ENCODE measurements around the gene LRRC36.

LRRC36 gene

DNA sequence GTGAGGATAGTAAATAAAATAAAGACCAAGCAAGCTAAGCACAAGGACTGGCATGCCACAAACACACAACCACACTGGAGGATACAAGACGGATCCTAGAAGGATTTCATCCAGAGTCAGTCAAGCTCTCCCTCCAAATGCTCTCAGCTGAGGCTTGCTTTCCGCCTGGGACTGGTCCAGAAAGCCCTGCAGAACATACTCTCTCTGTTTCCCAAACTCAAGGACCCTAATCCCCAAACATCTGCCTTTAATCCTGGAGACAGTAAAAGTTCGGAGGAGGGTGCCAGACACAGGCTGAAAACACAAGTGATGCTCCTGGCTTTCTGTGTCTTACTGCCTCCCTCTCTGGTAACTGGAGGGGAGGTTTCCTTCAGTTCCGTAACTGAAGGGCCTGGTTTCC lies 99.0 kb downstream of the LRRC36 start:
- H3K4me3 ChIP-seq (ENCODE audit: insufficient read depth, low read length, poor library complexity, severe bottlenecking) = no peak overlapping the region

DNA sequence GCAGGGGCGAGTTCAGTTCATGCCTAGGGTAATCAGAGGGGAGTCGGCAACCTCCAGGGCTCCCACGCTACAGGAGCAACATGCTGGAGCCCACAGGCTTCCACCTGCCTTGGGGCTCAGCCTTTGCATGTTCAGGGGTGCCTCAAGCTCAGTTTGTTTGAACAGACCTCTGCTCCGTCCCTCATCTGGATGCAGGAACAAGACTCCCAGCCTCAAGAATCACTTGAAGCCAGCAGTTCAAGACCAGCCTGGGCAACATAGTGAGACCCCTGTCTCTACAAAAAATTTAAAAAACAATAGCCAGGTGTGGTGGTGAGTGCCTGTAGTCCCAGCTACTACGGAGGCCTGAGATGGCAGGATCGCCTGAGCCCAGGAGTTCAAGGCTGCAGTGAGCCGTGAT lies 99.4 kb downstream of the LRRC36 start:
- Histone ChIP-seq H3K36me3 (ENCODE audit: low read length) (no peaks in the 10 kb centered on the region), H3K9ac (ENCODE audit: low read length) (no peak overlapping the region), H3K27ac (ENCODE audit: low read depth, low read length) (no peak overlapping the region), H3F3A (ENCODE audit: insufficient read depth) (no peaks in the 10 kb centered on the region), H3K4me2 (ENCODE audit: low read depth, low read length, poor library complexity, severe bottlenecking) (no peak overlapping the region), H3K27me3 (ENCODE audit: low read length) (no peaks in the 10 kb centered on the region), H2AFZ (ENCODE audit: low read depth, low read length, severe bottlenecking) (no peak overlapping the region), H3K79me2 (ENCODE audit: insufficient read depth, low read length) (no peaks in the 10 kb centered on the region), H3K9me3 (ENCODE audit: insufficient read depth, low read length) (no peaks in the 10 kb centered on the region), H3K4me3 (ENCODE audit: insufficient read depth, low read length, poor library complexity, severe bottlenecking) (no peak overlapping the region), H3K9me2 (replicated peaks; ENCODE audit: insufficient read depth, low read length) (no peaks in the 10 kb centered on the region), H4K20me1 (ENCODE audit: low read depth, low read length) (no peaks in the 10 kb centered on the region)
- TF ChIP-seq, protein P1, sequence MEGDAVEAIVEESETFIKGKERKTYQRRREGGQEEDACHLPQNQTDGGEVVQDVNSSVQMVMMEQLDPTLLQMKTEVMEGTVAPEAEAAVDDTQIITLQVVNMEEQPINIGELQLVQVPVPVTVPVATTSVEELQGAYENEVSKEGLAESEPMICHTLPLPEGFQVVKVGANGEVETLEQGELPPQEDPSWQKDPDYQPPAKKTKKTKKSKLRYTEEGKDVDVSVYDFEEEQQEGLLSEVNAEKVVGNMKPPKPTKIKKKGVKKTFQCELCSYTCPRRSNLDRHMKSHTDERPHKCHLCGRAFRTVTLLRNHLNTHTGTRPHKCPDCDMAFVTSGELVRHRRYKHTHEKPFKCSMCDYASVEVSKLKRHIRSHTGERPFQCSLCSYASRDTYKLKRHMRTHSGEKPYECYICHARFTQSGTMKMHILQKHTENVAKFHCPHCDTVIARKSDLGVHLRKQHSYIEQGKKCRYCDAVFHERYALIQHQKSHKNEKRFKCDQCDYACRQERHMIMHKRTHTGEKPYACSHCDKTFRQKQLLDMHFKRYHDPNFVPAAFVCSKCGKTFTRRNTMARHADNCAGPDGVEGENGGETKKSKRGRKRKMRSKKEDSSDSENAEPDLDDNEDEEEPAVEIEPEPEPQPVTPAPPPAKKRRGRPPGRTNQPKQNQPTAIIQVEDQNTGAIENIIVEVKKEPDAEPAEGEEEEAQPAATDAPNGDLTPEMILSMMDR (IDR thresholded peaks at IDR 0.05; ENCODE audit: insufficient read depth, low read length, poor library complexity, severe bottlenecking) = no peak
- TF ChIP-seq EZH2phosphoT487 (conservative IDR thresholded peaks at IDR 0.05; ENCODE audit: low read length) = no peak

More for the DNA sequence above, 99.0 kb downstream of the LRRC36 start:
- Histone ChIP-seq H3K9me3 (ENCODE audit: insufficient read depth, low read length) (no peaks in the 10 kb centered on the region), H3K27me3 (ENCODE audit: low read length) (no peaks in the 10 kb centered on the region), H3K9ac (ENCODE audit: low read length) (no peak overlapping the region), H3K9me2 (replicated peaks; ENCODE audit: insufficient read depth, low read length) (no peaks in the 10 kb centered on the region), H2AFZ (ENCODE audit: low read depth, low read length, severe bottlenecking) (no peak overlapping the region), H3K27ac (ENCODE audit: low read depth, low read length) (no peak overlapping the region), H4K20me1 (ENCODE audit: low read depth, low read length) (no peaks in the 10 kb centered on the region), H3F3A (ENCODE audit: insufficient read depth) (no peaks in the 10 kb centered on the region), H3K79me2 (ENCODE audit: insufficient read depth, low read length) (no peaks in the 10 kb centered on the region), H3K4me2 (ENCODE audit: low read depth, low read length, poor library complexity, severe bottlenecking) (no peak overlapping the region), H3K36me3 (ENCODE audit: low read length) (no peaks in the 10 kb centered on the region)
- TF ChIP-seq EZH2phosphoT487 (conservative IDR thresholded peaks at IDR 0.05; ENCODE audit: low read length) = no peak
- TF ChIP-seq, protein P1 (IDR thresholded peaks at IDR 0.05; ENCODE audit: insufficient read depth, low read length, poor library complexity, severe bottlenecking) = no peak

DNA sequence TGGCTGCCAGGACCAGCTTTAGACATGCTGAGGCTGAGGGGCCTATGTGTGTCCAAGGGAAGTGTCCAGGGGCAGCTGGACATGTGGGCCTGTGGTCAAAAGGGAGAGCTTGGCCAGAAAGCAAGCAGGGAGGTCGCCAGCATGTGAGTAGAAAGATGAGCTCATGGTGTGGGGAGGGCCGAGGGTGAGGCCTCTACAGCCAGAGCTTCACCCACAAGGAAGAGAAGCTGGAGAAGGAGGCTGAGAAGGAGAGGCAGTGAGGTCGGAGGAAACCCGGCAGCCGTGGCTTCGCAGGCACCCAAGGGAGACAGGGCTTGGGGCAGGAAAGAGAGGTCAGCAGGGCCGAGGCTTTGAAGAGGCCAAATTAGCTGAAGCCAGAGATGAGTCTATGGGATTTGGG lies 100.3 kb downstream of the LRRC36 start:
- Histone ChIP-seq H3K79me2 (ENCODE audit: insufficient read depth, low read length) (no peaks in the 10 kb centered on the region), H3K9ac (ENCODE audit: low read length) (no peak overlapping the region), H3F3A (ENCODE audit: insufficient read depth) (no peaks in the 10 kb centered on the region), H3K9me3 (ENCODE audit: insufficient read depth, low read length) (no peaks in the 10 kb centered on the region), H3K9me2 (replicated peaks; ENCODE audit: insufficient read depth, low read length) (no peaks in the 10 kb centered on the region), H2AFZ (ENCODE audit: low read depth, low read length, severe bottlenecking) (no peak overlapping the region), H3K27me3 (ENCODE audit: low read length) (no peaks in the 10 kb centered on the region), H3K4me2 (ENCODE audit: low read depth, low read length, poor library complexity, severe bottlenecking) (no peak overlapping the region), H4K20me1 (ENCODE audit: low read depth, low read length) (no peaks in the 10 kb centered on the region), H3K27ac (ENCODE audit: low read depth, low read length) (no peak overlapping the region), H3K4me3 (ENCODE audit: insufficient read depth, low read length, poor library complexity, severe bottlenecking) (no peak overlapping the region), H3K36me3 (ENCODE audit: low read length) (no peaks in the 10 kb centered on the region)
- TF ChIP-seq EZH2phosphoT487 (conservative IDR thresholded peaks at IDR 0.05; ENCODE audit: low read length) = no peak
- TF ChIP-seq, protein P1 (IDR thresholded peaks at IDR 0.05; ENCODE audit: insufficient read depth, low read length, poor library complexity, severe bottlenecking) = no peak

Measured in SU-DHL-6 (cell line).